ENCODE data around the gene SPACA1.

- TF ChIP-seq SP1 (IDR thresholded peaks at IDR 0.05) = no peak
- no peak for TF ChIP-seq FOXK2 (IDR thresholded peaks at IDR 0.05)
These were observed 14.7 kb downstream of the SPACA1 start for GRCh38 chr6:88062376-88062775.

All from HEK293T (cell line).